DND-41 (cell line): Measurements from ENCODE around the gene VPS8.
"Not testable (repeated sequence)": the region's sequence is repeated elsewhere in the genome, so short reads cannot be mapped to it uniquely, and the experiment has no call there.

Source experiments
- EZH2 ChIP-seq: IDR thresholded peaks from 3 replicates; pipeline ENCODE4 v1.6.1; 2012; ENCODE audit warnings: borderline replicate concordance, low read depth, mild to moderate bottlenecking, moderate library complexity, low read length, inconsistent platforms; ENCODE audit not compliant: severe bottlenecking
- TF ChIP-seq, protein P1 (sequence below): IDR thresholded peaks from 2 replicates; pipeline ENCODE4 v1.5.1; 2012; ENCODE audit warnings: borderline replicate concordance, low read length, moderate library complexity, mild to moderate bottlenecking; ENCODE audit not compliant: poor library complexity, severe bottlenecking; ENCODE audit errors: extremely low read depth

DNA sequence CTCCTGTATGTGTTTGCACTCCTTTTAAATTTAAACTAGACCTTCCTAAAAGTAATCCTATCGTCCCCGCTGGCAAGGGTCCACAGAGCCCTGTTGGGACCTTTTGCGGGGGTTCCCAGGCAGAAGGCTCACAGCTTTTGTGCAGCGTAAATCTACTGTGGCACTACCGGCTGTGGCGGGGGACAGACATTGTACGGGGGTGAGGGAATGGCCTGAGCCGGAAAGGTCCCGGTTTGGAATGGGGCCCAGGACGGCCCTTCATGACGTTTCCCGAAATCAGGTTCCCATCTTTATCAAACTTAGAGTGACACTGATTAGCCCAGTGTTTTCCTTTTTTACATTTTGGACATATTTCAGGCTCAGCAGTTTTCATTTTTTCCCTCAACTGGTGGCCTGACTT is 205.6 kb downstream of the VPS8 start:
- TF ChIP-seq, protein P1, sequence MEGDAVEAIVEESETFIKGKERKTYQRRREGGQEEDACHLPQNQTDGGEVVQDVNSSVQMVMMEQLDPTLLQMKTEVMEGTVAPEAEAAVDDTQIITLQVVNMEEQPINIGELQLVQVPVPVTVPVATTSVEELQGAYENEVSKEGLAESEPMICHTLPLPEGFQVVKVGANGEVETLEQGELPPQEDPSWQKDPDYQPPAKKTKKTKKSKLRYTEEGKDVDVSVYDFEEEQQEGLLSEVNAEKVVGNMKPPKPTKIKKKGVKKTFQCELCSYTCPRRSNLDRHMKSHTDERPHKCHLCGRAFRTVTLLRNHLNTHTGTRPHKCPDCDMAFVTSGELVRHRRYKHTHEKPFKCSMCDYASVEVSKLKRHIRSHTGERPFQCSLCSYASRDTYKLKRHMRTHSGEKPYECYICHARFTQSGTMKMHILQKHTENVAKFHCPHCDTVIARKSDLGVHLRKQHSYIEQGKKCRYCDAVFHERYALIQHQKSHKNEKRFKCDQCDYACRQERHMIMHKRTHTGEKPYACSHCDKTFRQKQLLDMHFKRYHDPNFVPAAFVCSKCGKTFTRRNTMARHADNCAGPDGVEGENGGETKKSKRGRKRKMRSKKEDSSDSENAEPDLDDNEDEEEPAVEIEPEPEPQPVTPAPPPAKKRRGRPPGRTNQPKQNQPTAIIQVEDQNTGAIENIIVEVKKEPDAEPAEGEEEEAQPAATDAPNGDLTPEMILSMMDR: not testable (repeated sequence)
- not testable (repeated sequence) for TF ChIP-seq EZH2
